Bone marrow (tissue), 2 donors: ENCODE results near the gene RAP1GAP.

Experiments used
- DNase-seq, 2 donors: peaks; one replicate each; lab custom pipeline; 2025; lab: John Stamatoyannopoulos, UW

RAP1GAP gene

GRCh38 chr1:21669258-21670058, at the start of gene RAP1GAP:
TSS of gene RAP1GAP (minus strand) at chr1:21669357. CDS start at chr1:21620032, 49,325 bp downstream.
- no peak for DNase-seq

GRCh38 chr1:21716169-21716568, 47.0 kb upstream of the RAP1GAP start:
- no peak for DNase-seq

DNA sequence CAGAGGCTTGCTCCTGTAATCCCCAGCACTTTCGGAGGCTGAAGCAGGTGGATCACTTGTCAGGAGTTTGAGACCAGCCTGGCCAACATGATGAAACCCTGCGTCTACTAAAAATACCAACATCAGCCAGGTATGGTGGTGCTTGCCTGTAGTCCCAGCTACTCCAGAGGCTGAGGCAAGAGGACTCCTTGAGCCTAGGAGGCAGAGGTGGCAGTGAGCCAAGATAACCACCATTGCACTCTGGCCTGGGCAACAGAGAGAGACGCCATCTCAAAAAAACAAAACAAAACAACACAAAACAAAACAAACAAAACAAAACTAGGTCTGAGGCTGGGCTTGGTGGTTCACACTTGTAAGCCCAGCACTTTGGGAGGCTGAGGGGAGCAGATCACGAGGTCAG, 38.7 kb upstream of the RAP1GAP start:
- no peak for DNase-seq

DNA sequence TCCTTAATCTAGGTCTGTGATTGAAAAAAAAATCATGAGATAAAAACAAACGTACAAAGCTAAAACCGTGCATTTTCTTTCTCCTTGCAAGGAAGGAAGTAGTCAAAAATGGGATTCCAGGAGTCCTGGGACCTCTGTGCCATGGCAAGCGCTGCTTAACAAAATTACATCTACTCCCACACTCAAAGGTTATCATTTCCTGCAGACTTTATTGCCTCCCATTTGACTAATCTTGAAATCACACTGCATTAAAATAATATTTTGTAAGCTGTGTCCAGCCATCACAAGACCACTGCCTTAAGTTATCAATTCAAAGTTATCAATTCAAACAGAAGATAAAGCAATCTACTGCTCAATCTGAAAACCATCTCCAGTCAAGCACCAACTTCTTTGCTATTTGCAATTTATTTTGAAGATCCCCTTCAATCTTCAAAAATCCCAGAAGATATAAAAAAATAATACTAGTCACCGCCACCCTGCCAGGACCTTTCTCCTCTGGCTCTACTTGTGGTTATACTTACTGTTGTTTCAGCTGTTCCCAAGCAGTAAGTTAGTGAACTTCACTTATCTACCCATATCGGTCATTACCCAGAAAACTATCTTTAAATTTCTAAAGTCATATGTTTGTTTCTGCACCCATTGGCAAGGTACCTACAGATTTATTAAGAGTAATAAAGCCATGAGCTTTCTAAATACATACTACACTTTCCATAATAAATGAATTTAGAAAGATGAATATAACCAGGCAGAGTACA, 38.1 kb upstream of the RAP1GAP start:
- no peak for DNase-seq

- no peak for DNase-seq
Measured at GRCh38 chr1:21706151-21706835, 37.1 kb upstream of the RAP1GAP start.

DNA sequence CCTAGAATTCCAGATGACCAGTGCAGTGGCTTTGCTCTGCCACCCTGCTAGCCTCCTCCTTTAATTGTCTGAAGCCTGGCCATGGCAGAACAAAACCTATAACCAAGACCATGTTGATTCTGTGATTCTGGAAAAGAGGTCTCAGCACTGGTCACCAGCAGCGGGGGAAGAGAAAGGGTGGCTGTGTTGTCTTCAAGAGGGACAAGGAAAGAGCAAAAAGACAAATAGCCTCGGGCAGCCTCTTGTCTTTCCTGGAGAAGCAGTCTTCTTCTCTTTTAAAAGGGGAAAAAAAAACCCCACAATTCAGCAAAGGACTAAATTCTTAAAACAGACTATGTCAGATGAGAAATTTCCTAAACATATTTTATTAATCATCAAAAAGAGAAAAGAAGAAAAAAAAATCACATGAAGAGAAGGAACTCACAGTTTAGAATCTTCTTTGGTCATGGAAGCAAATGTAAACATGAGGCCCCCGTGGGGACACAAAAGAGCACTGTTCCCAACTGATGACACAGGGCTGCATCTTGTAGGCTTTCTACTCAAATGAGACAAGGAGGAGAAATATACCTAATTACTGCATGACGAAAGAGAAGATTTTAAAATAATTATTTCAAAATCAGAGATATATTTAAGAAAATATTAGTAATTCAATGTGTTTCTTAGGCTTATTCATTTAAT, 36.3 kb upstream of the RAP1GAP start:
- DNase-seq, result no peak

DNA sequence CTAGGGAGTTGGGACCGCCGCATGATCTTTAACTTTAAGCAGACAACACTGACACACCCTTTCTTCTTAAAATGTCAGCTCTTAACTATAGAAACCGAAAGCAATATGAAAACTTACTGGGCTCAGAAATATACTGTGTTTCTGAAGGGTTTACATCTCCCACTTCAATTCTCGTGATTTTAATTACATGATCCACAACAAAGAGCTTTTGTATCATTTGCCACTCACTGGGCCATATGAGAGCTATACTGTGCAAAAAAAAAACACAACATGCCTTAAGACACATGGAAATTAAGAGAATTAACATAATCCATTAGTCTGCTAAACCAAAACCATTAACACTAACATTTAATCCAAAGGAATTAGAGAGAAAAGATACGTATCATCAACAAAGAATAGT, 35.0 kb upstream of the RAP1GAP start:
- no peak for DNase-seq

- peak in 1 of 2 donors; percentile 16 for DNase-seq
Measured at GRCh38 chr1:21703318-21703963, 34.3 kb upstream of the RAP1GAP start.

GRCh38 chr1:21702780-21703179, 33.6 kb upstream of the RAP1GAP start:
- DNase-seq, result no peak

- DNase-seq, result no peak
Measured at GRCh38 chr1:21701401-21701800, 32.2 kb upstream of the RAP1GAP start.

DNA sequence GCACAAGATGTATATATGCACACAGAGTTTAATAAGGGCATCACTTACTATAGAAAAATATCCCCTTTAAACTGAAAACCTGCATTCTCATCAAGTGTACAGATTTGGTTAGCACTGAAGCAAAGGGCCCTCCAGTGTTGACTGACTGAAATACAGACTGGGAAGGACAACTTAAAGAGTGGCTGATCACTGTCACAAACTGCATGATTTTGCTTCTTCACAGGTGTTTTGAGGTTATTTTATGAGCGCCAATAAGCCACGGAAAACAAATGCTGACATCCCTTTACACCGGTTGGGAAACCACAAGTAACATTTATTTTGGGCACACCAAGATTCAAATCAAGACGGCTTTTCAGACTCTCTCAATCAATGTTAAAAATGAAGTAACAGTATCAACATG, 30.9 kb upstream of the RAP1GAP start:
- DNase-seq, result no peak

DNA sequence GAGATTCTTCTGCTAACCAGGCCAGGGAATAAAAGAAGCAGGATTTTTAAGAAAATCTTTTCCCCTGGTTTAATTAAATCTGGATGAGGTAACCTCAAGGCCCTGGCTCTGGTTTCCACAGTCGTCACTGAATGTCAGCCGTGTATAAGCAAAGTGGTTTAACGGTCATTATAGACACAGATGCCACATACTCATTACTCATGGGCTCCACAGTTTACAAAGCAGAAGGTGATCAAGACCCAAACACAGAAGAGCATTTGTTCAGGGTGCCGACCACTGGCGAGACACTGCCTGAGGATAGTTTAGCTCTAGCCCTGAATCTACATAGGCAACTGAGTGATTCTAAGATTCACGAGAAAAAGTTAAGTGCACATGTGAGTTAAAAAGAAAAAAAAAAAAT, 27.8 kb upstream of the RAP1GAP start:
- DNase-seq, result no peak

DNA sequence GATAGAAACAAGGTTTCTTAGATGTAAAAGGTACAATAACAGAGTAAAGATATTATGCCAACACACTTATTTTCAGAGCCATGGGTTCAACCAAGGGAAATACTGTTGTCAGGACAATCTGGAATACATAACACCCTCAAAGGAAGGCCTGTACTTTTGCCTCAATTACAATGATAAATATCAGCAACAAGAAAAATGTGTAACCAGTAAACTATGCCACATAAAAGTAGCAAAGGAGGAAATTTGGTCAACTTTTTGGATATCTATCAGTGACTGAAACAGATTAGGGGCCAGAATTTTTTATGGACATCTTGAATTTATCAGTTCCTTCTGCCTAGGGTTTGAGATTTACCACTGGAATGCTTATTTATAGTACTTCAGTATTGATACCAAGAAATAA, 24.6 kb upstream of the RAP1GAP start:
- no peak for DNase-seq

GRCh38 chr1:21691739-21692138, 22.6 kb upstream of the RAP1GAP start:
- no peak for DNase-seq

GRCh38 chr1:21689661-21690372, 20.7 kb upstream of the RAP1GAP start:
- DNase-seq, result no peak

DNA sequence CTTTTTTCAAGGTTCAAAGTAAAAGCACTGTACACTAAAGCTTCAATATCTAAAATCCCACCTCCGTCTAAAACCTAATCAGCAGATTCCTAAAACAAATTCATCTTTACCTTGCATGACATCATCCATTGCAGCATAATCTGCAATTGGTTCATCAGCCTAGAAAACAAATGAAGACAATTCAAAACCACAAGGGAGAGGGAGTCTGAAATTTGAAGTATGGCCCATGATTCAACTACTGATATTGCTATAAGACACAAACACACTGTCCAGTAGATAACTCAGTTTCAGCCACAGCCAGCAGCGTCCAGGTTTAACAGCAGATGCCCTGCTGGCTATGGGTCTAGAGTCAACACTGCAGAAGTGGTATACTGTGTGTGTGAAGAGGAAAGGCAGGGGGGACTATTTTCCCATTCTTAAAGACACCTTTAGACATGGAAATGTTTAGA, 17.9 kb upstream of the RAP1GAP start:
- DNase-seq, result no peak

DNA sequence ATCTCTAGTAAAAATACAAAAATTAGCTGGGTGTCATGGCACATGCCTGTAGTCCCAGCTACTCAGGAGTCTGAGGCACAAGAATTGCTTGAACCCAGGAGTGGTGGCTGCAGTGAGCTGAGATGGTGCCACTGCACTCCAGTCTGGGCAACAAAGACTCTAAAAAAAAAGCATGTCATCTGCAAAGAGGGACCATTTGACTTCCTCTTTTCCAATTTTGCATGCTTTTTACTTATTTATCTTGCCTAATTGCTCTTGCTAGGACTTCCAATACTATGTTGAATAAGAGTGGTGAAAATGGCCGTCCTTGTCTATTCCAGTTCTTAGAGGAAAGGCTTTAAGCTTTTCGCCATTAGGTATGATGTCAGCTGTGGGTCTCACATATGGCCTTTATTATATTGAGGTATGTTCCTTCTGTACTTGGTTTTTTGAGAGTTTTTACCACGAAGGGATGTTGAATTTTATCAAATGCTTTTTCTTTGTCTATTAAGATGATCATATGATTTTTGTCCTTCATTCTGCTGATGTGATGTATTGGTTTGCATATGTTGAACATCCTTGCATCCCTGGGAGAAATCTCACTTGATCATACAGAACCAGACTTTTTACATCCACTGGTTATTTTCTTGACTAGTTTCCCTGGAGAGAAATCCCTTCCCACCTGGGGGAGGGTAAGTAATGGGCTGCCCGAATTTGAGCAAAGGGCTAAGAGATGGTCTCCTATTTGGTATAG, 17.0 kb upstream of the RAP1GAP start:
- DNase-seq, result no peak

GRCh38 chr1:21681426-21681825, 12.3 kb upstream of the RAP1GAP start:
- DNase-seq, result no peak

DNA sequence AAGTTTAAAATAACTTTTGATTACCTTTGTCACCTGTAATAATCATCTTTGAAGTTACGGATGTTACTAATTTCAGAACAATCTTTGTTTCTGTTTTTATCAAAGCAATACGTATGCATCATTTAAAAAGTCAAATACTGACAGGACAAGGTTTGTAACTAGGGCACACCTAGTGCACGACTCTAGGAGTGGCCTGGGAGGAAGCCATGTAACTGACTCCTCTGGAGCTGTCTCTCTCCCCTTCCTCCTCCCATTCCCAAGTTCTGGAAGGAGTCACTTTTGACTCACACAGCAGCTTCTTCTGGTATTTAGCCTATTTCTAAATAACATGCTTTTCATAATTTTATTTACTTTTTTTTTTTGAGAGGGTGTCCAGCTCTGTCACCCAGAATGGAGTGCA, 11.8 kb upstream of the RAP1GAP start:
- no peak for DNase-seq

- no peak for DNase-seq
Measured at GRCh38 chr1:21680381-21680780, 11.2 kb upstream of the RAP1GAP start.
